Astrocyte (in vitro differentiated cells and primary cell): ENCODE data around the gene APBB2. TPM values are rescaled to one million over a fixed set of nuclear protein-coding genes. Genes with fewer than 3 reads are reported as not detected.
A peak's percentile ranks its signal among the peaks of the same experiment; 100 is the strongest.

Source experiments
- DNase-seq: peaks from one replicate; pipeline ENCODE4 v3.0.0-alpha.2; 2010; ENCODE audit warnings: low read depth
- FAIRE-seq: peaks from 2 replicates; lab custom pipeline; 2011; peaks lifted over from hg19 to GRCh38; lab: Jason Lieb, UNC
- H2AFZ ChIP-seq: 2 replicates; pipeline ENCODE4 v1.6.0; 2012; ENCODE audit warnings: low read depth, low read length, inconsistent platforms
- H3K27ac ChIP-seq: 2 replicates; pipeline ENCODE4 v1.5.1; 2011; ENCODE audit warnings: low read depth, low read length, inconsistent platforms
- H3K27me3 ChIP-seq: 2 replicates; pipeline ENCODE4 v1.6.0; 2011; ENCODE audit warnings: low read length, inconsistent platforms; ENCODE audit not compliant: insufficient read depth
- H3K36me3 ChIP-seq: 2 replicates; pipeline ENCODE4 v1.5.1; 2011; ENCODE audit warnings: low read length, inconsistent platforms; ENCODE audit not compliant: insufficient read depth
- H3K4me1 ChIP-seq: 2 replicates; pipeline ENCODE4 v1.5.1; 2011; ENCODE audit warnings: low read length, inconsistent platforms; ENCODE audit not compliant: insufficient read depth
- H3K4me2 ChIP-seq: 2 replicates; pipeline ENCODE4 v1.6.0; 2012; ENCODE audit warnings: low read length, inconsistent platforms
- H3K4me3 ChIP-seq: 2 replicates; pipeline ENCODE4 v1.5.1; 2011; ENCODE audit warnings: low read depth, mild to moderate bottlenecking, low read length, inconsistent platforms; ENCODE audit not compliant: insufficient read depth
- H3K79me2 ChIP-seq: 2 replicates; pipeline ENCODE4 v1.6.0; 2012; ENCODE audit warnings: mild to moderate bottlenecking, low read length, inconsistent platforms; ENCODE audit not compliant: insufficient read depth
- H3K9ac ChIP-seq: 2 replicates; pipeline ENCODE4 v1.6.0; 2012; ENCODE audit warnings: mild to moderate bottlenecking, low read length, inconsistent platforms
- H3K9me3 ChIP-seq: 2 replicates; pipeline ENCODE4 v1.5.1; 2012; ENCODE audit warnings: low read depth, mild to moderate bottlenecking, low read length, inconsistent platforms; ENCODE audit not compliant: insufficient read depth
- H4K20me1 ChIP-seq: 2 replicates; pipeline ENCODE4 v1.6.0; 2012; ENCODE audit warnings: low read length, inconsistent platforms; ENCODE audit not compliant: insufficient read depth
- H3K27ac Mint-ChIP-seq: one replicate; pipeline ENCODE4 v1.8.0; 2021; ENCODE audit warnings: mild to moderate bottlenecking, mixed read lengths; ENCODE audit not compliant: unreplicated experiment
- H3K27me3 Mint-ChIP-seq: one replicate; pipeline ENCODE4 v1.8.0; 2021; ENCODE audit warnings: low read depth, mixed read lengths; ENCODE audit not compliant: unreplicated experiment
- H3K36me3 Mint-ChIP-seq: one replicate; pipeline ENCODE4 v1.8.0; 2021; ENCODE audit warnings: low read depth, mixed read lengths; ENCODE audit not compliant: unreplicated experiment
- H3K4me1 Mint-ChIP-seq: one replicate; pipeline ENCODE4 v1.8.0; 2021; ENCODE audit warnings: low read depth, mixed read lengths; ENCODE audit not compliant: unreplicated experiment
- H3K4me3 Mint-ChIP-seq: one replicate; pipeline ENCODE4 v1.8.0; 2021; ENCODE audit warnings: mild to moderate bottlenecking, moderate library complexity, mixed read lengths; ENCODE audit not compliant: unreplicated experiment
- H3K9me3 Mint-ChIP-seq: one replicate; pipeline ENCODE4 v1.8.0; 2021; ENCODE audit warnings: mild to moderate bottlenecking, mixed read lengths; ENCODE audit not compliant: unreplicated experiment
- EZH2 ChIP-seq: IDR thresholded peaks from 2 replicates; pipeline ENCODE4 v1.6.1; 2012; ENCODE audit warnings: mild to moderate bottlenecking, low read length, inconsistent platforms; ENCODE audit not compliant: insufficient read depth
- total RNA-seq: library from RNA; stranded (reverse); gene quantifications from 2 replicates; pipeline ENCODE4 v1.2.1, GENCODE V29; 2021
- TF ChIP-seq, protein P1 (sequence below): IDR thresholded peaks from 2 replicates; pipeline ENCODE4 v1.5.1; 2011; ENCODE audit warnings: low read depth, mild to moderate bottlenecking, inconsistent platforms, low read length, moderate library complexity; ENCODE audit not compliant: insufficient read depth

APBB2 gene
- total RNA-seq, 1 donor from 2014 or later, result 173 TPM

DNA sequence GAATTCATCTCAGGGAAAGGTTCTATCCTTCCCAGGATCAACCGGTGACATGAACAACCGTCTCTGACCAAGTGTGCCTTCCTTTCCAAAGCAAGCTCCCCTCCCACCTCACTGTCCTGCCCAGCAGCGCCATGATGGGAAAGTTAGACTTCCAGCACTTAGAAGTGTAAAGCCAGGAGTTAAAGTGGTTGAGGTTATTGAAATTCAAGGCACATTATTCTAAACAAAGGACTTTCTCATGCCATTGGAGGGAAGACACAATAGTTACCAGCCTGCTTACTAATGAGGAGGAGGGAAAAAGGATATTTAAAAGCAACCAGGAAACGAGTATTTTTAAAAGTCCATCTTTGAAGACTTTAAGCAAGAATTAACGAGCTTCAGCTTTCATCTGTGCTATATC is 367.8 kb downstream of the APBB2 start:
- FAIRE-seq, result no peak
- DNase-seq, result no peak
- peaks cover 20% of the 10 kb centered on the region for H3K36me3 Mint-ChIP-seq
- Histone ChIP-seq H3K9ac (no peak overlapping the region), H4K20me1 (peaks cover 41% of the 10 kb centered on the region), H2AFZ (no peak overlapping the region), H3K4me1 (peaks cover 25% of the 10 kb centered on the region), H3K9me3 (no peaks in the 10 kb centered on the region), H3K79me2 (no peaks in the 10 kb centered on the region), H3K36me3 (no peaks in the 10 kb centered on the region), H3K4me2 (no peak overlapping the region), H3K4me3 (no peak overlapping the region), H3K27me3 (no peaks in the 10 kb centered on the region), H3K27ac (no peak overlapping the region)
- H3K27me3 Mint-ChIP-seq, result no peaks in the 10 kb centered on the region
- TF ChIP-seq, protein P1, sequence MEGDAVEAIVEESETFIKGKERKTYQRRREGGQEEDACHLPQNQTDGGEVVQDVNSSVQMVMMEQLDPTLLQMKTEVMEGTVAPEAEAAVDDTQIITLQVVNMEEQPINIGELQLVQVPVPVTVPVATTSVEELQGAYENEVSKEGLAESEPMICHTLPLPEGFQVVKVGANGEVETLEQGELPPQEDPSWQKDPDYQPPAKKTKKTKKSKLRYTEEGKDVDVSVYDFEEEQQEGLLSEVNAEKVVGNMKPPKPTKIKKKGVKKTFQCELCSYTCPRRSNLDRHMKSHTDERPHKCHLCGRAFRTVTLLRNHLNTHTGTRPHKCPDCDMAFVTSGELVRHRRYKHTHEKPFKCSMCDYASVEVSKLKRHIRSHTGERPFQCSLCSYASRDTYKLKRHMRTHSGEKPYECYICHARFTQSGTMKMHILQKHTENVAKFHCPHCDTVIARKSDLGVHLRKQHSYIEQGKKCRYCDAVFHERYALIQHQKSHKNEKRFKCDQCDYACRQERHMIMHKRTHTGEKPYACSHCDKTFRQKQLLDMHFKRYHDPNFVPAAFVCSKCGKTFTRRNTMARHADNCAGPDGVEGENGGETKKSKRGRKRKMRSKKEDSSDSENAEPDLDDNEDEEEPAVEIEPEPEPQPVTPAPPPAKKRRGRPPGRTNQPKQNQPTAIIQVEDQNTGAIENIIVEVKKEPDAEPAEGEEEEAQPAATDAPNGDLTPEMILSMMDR, result no peak
- no peak for TF ChIP-seq EZH2
- H3K9me3 Mint-ChIP-seq, result no peaks in the 10 kb centered on the region
- no peak overlapping the region for H3K27ac Mint-ChIP-seq
- H3K4me3 Mint-ChIP-seq, result no peak overlapping the region
- peaks cover 8% of the 10 kb centered on the region for H3K4me1 Mint-ChIP-seq

- no peak overlapping the region for H3K9ac ChIP-seq
- peak overlapping the region; percentile 59 for H3K27ac Mint-ChIP-seq
- peaks cover 23% of the 10 kb centered on the region for H3K36me3 Mint-ChIP-seq
- peaks cover 44% of the 10 kb centered on the region for H4K20me1 ChIP-seq
- no peak for FAIRE-seq
- no peaks in the 10 kb centered on the region for H3K27me3 Mint-ChIP-seq
- no peaks in the 10 kb centered on the region for H3K79me2 ChIP-seq
- no peak overlapping the region for H3K4me3 Mint-ChIP-seq
- H3K4me1 Mint-ChIP-seq, result peaks cover 13% of the 10 kb centered on the region
- no peaks in the 10 kb centered on the region for H3K9me3 ChIP-seq
- H3K4me3 ChIP-seq, result no peak overlapping the region
- no peak overlapping the region for H2AFZ ChIP-seq
- H3K27me3 ChIP-seq, result no peaks in the 10 kb centered on the region
- no peak for DNase-seq
- no peak overlapping the region for H3K27ac ChIP-seq
- H3K9me3 Mint-ChIP-seq, result no peaks in the 10 kb centered on the region
- no peaks in the 10 kb centered on the region for H3K36me3 ChIP-seq
- TF ChIP-seq EZH2, result no peak
- TF ChIP-seq, protein P1, result no peak
- no peak overlapping the region for H3K4me2 ChIP-seq
- peaks cover 30% of the 10 kb centered on the region for H3K4me1 ChIP-seq
These were observed 369.0 kb downstream of the APBB2 start for GRCh38 chr4:40845154-40845835.

DNA sequence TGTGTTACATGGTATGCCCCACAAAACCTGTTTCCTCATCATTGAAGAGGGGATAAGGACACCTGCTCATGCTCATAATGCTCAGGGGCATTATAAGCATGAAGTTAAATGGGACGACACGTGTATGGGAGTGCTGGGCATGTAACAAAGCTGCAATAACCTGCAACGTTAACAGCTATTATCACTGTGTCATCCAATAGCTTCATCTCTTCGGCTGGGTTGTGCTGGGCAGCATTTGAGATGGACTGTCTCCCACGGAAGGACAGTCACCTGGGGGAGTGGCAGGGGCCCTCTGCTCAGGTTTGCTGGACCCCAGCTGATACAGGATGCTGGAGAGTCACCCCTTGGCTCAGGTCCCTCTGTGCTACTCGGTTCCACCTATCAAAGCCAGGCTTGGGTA is 370.1 kb downstream of the APBB2 start:
- Mint-ChIP-seq H3K27ac (no peak overlapping the region), H3K36me3 (peaks cover 23% of the 10 kb centered on the region), H3K4me1 (peaks cover 13% of the 10 kb centered on the region), H3K9me3 (no peaks in the 10 kb centered on the region), H3K27me3 (no peaks in the 10 kb centered on the region), H3K4me3 (no peak overlapping the region)
- DNase-seq, result no peak
- FAIRE-seq, result no peak
- Histone ChIP-seq H3K9me3 (no peaks in the 10 kb centered on the region), H2AFZ (no peak overlapping the region), H3K9ac (no peak overlapping the region), H3K36me3 (no peaks in the 10 kb centered on the region), H3K4me2 (no peak overlapping the region), H3K79me2 (no peaks in the 10 kb centered on the region), H3K27ac (no peak overlapping the region), H3K27me3 (no peaks in the 10 kb centered on the region), H4K20me1 (peaks cover 48% of the 10 kb centered on the region), H3K4me3 (no peak overlapping the region), H3K4me1 (peaks cover 29% of the 10 kb centered on the region)
- TF ChIP-seq EZH2, result no peak
- TF ChIP-seq, protein P1, result no peak
